PC-9 (cell line): ENCODE measurements around the gene STAP2.

Experiments
- EZH2 ChIP-seq: fragments of 200-600 bp; sonication (generic); IDR thresholded peaks from 2 replicates; pipeline ENCODE4 v1.8.0; 2017; ENCODE audit warnings: antibody characterized with exemption, low read depth
- TF ChIP-seq, protein P1 (sequence below): fragments of 200-600 bp; sonication (generic); conservative IDR thresholded peaks from 2 replicates; pipeline ENCODE4 v1.6.1; 2017; ENCODE audit warnings: mixed run types, antibody characterized with exemption, mild to moderate bottlenecking, moderate library complexity

- TF ChIP-seq, protein P1, sequence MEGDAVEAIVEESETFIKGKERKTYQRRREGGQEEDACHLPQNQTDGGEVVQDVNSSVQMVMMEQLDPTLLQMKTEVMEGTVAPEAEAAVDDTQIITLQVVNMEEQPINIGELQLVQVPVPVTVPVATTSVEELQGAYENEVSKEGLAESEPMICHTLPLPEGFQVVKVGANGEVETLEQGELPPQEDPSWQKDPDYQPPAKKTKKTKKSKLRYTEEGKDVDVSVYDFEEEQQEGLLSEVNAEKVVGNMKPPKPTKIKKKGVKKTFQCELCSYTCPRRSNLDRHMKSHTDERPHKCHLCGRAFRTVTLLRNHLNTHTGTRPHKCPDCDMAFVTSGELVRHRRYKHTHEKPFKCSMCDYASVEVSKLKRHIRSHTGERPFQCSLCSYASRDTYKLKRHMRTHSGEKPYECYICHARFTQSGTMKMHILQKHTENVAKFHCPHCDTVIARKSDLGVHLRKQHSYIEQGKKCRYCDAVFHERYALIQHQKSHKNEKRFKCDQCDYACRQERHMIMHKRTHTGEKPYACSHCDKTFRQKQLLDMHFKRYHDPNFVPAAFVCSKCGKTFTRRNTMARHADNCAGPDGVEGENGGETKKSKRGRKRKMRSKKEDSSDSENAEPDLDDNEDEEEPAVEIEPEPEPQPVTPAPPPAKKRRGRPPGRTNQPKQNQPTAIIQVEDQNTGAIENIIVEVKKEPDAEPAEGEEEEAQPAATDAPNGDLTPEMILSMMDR: no peak
- TF ChIP-seq EZH2: no peak
These were observed 3.6 kb downstream of the STAP2 start for GRCh38 chr19:4334929-4335570.
